Measurements from ENCODE around the gene ANKRD17.
"Not testable (repeated sequence)": the region's sequence is repeated elsewhere in the genome, so short reads cannot be mapped to it uniquely, and the experiment has no call there.

The ANKRD17 gene, protein sequence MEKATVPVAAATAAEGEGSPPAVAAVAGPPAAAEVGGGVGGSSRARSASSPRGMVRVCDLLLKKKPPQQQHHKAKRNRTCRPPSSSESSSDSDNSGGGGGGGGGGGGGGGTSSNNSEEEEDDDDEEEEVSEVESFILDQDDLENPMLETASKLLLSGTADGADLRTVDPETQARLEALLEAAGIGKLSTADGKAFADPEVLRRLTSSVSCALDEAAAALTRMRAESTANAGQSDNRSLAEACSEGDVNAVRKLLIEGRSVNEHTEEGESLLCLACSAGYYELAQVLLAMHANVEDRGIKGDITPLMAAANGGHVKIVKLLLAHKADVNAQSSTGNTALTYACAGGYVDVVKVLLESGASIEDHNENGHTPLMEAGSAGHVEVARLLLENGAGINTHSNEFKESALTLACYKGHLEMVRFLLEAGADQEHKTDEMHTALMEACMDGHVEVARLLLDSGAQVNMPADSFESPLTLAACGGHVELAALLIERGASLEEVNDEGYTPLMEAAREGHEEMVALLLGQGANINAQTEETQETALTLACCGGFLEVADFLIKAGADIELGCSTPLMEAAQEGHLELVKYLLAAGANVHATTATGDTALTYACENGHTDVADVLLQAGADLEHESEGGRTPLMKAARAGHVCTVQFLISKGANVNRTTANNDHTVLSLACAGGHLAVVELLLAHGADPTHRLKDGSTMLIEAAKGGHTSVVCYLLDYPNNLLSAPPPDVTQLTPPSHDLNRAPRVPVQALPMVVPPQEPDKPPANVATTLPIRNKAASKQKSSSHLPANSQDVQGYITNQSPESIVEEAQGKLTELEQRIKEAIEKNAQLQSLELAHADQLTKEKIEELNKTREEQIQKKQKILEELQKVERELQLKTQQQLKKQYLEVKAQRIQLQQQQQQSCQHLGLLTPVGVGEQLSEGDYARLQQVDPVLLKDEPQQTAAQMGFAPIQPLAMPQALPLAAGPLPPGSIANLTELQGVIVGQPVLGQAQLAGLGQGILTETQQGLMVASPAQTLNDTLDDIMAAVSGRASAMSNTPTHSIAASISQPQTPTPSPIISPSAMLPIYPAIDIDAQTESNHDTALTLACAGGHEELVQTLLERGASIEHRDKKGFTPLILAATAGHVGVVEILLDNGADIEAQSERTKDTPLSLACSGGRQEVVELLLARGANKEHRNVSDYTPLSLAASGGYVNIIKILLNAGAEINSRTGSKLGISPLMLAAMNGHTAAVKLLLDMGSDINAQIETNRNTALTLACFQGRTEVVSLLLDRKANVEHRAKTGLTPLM (N-terminal part only)
- 110 to 151 reads per million in 2 donors for total RNA-seq

DNA sequence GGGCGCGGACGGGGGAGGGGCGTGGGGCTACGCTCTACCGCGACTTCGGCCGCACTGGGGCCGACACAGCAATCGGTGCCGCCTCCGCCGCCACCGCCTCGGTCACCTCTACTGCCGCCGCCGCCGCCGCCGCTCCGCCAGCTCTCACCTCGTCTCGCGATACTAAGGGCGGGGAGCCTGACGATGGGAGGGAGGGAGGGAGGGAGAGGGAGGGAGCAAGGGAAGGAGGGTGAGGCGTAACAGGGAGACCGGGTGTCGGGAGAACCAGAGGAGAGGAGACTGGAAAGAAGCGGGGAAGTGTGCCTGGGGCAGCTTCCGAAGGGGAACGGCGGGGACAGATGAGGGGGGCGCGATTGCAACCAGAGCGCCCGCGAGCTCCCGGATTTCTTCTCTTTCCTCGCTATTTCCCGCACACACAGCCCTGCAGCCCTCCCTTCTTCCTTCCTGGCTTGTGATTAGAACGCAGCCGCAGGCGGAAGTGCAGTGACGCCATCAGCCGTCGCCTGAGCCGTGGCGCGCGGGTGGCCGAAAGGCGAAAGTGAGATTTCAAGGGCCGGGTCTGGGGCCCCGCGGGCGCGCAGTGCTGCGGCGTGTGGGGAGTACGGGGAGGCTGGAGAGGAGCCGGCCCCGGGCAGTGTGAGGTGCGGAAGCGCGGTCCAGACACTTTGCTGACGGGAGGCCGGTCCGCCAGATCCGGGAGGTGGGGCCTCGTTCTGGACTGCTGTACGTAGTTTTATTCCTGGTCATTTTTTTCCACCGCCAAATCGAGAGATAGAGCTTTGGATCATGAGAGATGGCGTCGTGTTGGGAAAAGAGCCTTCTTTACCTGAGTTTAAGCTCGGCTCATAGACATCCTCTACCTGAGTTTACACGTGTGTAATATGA is at the start of gene ANKRD17:
Gene ANKRD17, minus strand, starts transcription at position 113 of the 885 bp plus-strand sequence. CDS start 130 bp downstream, outside the sequence.
- DNase-seq = peak; percentile 80 to 95 (median 86)

DNA sequence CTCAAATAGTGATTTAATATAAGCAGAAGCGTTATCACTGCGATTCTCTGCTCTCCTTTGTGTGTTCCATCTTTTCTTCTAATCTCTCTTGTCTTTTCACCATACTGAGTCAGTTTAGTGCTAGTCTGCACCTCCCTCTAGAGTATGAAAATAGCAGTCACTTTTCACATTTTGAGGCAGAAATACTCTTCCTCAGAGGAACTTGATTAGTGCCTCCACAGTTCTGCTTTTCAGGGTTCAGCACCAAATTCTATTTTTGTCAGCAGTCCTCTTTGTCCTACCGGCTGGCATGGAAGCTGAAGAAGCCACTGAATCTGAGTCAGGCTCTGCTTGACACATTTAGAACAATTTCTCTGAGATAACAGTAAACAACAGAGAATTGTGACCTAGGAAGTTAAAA is 49.7 kb upstream of the ANKRD17 start:
- peak in 1 of 5 experiments; percentile 2 for DNase-seq

DNA sequence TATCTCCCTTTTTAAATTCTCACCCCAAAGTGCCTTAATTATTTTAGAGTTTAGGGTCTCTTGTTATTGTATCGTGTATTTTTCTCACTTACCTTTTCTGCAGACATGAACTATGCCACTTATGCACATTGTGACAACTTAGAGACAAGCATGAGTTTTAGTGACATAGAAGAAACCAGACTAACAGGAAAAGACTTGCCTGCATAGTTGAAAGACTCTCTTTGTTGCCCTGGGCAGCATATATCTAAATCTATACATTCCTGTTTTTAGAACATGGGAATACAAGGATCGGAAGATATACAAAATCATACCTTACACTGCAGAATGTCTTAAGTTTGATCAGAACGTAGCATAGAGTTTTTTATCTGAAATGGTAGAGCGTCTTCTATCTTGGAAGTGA is 45.1 kb upstream of the ANKRD17 start:
- DNase-seq = no peak

DNA sequence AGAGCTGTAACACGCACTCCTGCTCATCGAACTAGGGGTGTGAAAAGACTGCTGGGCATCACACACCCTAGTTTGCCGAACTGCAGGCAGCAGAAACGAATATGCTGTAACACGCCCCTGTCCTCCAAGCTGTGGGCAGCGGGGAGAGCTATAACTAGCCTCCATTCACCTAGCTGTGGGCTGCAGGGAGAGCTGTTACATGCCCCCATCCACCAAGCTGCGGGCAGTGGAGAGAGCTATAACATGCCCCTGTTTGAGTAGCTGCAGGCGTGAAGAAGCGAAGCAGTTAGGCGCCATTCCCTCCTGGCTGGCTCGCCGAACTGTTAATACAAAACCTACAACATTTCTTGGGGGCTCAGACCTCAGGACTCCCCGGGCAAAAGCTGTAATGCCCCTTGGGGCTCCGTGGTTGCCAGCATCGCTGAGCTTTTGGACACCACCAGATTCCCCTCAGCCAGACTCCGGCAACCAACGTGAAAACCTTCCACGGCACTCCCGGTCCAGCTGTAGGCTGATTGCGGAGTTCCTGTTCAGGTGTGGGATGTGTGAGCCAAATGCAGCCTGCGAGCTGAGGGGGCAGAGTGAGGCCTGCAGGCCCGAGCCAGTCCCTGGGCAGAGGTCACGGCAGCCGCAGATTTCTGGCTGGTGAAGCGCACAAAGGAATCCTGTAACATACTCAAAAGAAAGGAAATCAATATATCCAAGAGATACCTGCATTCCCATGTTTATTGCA is 41.1 kb upstream of the ANKRD17 start:
- DNase-seq = no peak

DNA sequence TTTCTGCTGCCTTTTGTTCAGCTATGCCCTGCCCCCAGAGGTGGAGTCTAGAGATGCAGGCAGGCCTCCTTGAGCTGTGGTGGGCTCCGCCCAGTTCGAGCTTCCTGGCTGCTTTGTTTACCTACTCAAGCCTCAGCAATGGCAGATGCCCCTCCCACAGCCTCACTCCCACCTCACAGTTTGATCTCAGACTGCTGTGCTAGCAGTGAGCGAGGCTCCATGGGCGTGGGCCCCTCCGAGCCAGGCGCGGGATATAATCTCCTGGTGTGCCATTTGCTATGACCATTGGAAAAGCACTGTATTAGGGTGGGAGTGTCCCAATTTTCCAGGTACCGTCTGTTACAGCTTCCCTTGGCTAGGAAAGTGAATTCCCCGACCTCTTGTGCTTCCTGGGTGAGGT is 34.1 kb upstream of the ANKRD17 start:
- peak in 1 of 5 experiments; percentile 2 for DNase-seq

DNA sequence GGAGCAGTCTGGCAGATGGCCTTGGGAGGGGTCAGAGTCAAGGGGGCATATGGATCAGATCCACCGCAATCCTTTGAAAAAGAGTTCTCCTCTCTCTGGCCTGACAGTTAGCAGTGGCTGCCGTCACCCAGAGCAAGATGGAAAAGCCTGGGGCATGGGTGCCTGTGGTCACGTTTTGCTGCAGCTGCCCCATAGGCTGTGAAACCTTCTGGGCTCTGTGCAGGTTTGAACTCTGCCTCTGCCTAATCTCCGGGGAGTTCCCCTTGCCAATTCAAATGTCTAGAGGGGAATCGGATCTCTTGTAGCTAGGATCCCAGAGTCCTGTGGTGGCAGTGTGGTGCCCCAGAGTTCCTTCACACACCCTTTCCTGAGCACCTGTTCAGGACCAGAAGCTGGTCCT is 23.4 kb upstream of the ANKRD17 start:
- no peak for DNase-seq

DNA sequence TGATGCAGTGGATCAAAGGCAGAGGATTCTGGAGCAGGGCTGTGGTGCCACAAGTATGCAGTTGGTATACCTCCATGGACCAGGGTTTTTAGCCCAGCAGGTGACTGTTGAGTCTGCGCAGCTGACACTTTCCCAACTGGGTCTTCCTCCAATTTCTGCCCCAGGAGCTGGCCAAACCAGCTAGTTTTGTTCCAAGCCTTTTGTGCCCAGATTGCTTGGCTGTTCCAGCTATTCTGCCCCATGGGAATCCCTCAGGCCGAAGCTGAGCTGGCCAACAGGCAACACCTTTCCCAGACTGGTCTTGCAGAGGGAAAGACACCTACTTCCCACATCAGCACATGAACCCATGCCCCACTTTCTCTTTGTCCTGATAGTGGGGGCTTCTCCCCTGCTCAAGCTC is 22.8 kb upstream of the ANKRD17 start:
- no peak for DNase-seq

DNA sequence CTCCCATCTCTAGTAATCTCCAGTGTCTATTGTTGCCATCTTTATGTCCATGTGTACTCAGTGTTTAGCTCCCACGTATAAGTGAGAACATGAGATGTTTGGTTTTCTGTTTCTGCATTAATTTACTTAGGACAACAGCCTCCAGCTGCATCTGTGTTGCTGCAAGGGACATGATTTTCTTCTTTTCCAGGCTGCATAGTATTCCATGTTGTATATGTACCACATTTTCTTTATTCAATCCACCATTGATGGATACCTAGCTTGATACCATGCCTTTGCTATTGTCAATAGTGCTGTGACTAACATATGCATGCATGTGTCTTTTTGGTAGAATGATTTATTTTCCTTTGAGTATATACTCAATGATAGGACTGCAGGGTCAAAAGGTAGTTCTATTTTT is 18.6 kb upstream of the ANKRD17 start:
- DNase-seq = no peak

DNA sequence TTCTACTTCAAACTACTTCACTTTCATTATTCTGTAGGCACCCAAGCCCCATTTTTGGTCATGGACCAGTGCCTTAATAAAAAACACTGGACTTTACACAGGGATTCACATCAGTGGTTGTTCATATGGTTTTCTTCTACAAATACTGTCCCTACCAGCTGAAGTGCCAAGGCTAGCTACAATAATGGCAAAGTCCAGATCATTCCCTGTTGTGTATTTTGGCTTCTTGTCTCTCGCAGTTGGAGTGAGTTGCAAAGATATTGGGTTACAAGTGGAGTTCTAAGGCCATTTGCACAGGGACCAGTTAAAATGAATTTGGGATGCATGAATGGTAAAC is 16.7 kb upstream of the ANKRD17 start:
- no peak for DNase-seq

DNA sequence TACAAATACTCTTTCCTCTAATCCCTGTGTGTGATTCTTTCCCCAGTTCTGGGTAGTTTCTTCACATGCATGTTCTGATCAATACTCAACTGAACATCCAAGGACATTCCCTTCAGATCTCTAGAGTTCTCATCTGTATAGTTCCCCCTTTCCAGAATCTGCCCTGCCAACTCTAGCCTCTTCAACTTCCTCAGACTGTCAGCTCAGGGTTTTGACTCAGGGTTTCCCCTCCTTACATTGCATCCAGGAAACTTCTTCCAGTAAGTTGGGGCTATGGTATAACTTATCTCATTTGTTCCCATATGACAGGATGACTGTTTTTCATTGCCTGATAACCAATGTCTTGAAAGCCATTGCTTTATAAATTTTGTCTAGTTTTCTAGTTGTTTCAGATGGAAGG is 14.2 kb upstream of the ANKRD17 start:
- no peak for DNase-seq

DNA sequence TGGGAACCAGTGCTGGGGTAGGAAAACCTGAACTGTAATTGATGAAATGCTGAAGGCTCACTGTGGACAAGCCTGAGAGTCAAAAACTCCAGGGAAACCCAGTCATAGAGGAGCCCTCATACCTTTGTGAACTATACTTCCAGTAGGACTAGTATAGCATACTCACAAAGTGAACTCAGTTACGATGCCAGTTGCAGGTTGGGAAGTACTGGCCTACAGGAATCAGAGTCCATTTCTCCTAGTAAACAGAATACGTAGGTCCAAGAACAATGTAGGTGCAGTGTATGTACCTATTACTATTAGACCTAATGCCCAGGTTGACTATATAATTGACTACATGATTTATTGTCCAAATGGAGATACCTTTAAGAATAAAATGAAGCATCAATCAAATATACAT is 8.5 kb upstream of the ANKRD17 start:
- no peak for DNase-seq

DNA sequence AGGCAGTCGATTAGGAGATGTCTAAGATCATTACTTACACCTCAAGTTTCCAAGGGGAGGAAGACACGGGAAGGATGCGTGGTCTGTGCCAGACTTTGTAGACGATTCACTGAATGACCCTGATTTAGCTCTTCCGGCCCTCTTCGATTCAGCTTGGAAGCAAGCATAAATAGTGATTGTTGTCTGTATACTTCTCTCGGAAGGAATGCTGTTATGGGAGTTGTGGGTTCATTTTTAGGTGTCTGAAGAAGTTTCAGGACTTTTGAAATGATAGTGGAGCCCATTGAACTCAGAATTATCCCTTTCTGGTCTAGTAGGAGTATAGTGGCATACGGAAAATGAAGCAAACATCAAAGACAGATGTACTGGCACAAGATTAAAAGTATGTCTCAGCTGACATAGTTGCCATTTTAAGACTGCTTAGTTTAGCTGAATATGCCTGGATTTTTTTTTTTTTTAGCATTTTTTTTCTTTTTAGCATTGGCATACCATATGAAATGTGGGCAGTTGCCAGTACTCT is 1.0 kb upstream of the ANKRD17 start:
- DNase-seq = peak in 1 of 5 experiments; percentile 37

DNA sequence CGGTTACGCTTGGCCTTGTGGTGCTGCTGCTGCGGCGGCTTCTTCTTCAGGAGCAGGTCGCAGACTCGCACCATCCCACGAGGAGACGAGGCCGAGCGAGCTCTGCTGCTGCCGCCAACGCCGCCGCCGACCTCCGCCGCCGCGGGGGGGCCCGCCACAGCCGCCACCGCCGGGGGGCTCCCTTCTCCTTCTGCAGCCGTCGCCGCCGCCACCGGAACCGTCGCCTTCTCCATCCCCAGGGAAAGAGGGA is 237 bp downstream of the ANKRD17 start:
- peak in 2 of 5 experiments; percentile 55 to 76 for DNase-seq

DNA sequence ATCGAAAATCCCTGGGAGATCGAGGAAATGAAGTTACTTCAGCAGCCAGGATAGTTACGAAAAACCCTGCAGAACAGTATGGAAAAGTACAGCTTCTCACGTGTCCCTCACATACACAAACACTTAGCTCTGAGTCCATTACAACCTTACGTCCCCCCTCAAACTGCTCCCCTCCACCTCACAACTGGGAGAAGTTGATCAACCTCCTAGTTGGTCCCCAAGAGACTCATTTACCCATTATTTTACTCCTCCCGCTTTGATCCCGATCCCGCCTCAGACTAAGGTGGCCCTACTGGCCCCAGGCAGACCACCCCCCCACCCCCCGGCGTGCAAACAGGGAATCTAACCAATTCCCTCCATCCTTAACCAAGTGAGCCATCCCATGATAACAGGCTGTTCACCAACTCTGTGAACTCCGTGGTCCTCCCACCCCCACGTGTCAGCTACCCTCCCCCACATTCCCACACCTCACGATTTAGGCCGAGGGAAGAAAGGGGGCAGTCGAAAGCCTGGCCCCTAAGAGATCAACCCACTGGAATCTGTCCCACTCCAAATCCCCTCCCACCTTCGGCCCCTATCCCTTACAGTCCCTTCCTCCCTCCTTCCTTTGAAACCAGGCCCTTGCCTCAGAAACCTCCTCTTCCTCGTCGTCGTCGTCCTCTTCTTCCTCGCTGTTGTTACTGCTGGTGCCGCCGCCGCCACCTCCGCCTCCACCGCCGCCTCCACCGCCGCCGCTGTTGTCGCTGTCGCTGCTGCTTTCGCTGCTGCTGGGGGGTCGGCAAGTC is 755 bp downstream of the ANKRD17 start:
- peak in 3 of 5 experiments; percentile 6 to 58 (median 13) for DNase-seq

DNA sequence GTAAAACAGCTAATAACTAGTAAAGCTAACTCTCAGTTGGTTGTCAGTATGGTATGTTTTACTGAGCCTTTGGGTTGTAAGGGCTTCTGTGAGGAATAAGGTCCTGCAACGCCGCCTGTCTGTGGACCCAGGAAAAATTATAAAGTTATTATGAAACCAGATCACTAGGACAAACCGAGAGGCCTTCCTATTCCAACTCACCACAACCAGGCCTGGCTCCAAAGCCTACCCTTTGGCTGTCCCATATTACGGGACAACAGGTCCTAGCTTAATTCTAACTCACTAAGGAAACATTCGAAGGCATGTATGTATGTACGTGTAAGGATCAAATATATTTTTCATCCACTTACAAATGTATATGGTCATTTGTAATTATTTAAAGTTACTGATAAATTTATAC is 1.4 kb downstream of the ANKRD17 start:
- peak; percentile 13 to 81 (median 40) for DNase-seq

DNA sequence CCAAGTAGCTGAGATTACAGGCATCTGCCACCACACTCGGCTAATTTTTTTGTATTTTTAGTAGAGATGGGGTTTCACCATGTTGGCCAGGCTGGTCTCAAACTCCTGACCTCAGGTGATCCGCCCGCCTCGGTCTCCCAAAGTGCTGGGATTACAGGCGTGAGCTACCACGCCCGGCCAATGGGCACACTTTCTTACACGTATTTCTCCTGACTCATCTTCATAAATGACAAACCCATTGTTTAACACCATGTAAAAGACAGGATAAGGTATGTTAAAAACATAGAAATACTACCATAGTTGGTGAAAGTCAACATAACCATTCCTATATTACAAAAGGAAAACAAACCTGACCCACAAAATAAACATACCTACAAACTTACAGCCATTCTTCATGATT is 2.8 kb downstream of the ANKRD17 start:
- not testable (repeated sequence) for DNase-seq

DNA sequence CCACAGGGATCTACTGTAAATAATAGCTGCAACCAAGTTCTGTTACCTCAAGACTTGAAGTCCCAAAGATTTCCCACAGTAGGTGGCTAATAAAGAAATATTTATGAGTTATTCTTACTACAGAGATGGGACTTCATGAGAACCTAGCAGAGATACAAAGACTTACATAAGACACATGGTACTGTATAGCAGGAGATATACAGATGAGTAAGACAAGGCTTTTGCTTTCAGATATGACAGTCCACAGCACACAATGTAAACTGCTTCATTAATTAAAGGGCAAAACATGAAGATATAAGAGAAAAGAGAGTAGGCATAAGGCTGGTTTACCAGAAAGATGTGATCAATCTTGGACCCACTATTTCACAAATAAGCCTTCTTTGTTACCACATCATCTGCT is 6.6 kb downstream of the ANKRD17 start:
- peak in 1 of 5 experiments; percentile 6 for DNase-seq

DNA sequence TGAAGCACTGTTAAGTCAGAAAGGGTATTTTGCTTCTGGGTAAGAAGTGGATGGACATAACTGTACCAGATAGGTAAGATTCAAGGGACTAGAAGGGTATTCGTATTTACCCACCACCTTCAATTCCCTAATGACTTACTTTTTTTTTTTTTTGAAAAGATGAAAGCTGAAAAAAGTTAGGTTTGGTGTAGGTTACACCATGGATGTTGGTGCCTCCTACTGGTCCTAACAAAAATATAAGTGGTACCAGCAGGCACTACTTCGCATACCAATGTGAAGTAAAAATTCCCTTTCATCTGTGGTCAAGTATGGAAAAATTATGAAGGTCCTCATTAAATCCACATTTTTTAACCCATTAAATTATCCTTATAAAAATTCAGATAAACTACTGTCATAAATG is 7.2 kb downstream of the ANKRD17 start:
- DNase-seq = no peak

DNA sequence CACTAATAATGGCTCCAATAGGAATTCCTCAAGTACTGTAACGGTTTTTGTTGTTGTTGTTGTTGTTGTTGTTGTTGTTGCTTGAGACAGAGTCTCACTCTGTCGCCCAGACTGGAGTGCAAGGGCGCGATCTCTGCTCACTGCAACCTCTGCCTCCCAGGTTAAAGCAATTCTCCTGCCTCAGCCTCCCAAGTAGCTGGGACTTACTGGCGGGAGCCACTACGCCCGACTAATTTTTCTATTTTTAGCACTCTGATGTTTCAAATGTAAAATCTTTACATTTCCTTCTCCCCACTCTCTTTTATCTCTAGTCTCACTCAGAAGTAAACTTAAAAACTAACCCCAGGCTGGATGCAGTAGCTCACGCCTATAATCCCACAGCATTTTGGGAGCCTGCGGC is 8.0 kb downstream of the ANKRD17 start:
- DNase-seq = no peak

DNA sequence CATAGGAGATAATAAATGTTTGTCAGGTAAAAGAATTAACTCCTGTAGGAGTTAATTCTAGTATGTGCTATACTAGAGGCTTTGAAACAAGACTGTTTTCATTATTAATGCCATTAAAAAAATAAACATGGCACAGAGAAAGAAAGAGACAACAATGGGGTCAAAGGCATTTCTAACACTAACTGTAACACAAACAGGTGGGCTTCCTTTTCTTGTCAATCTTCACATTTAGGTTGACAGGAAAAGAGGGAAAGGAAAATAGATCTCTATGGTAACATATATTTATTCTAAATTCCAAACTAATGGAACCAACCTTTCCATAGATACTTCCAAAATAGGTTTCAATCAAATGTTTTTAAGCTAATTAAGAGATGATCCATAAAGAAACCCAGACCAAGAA is 9.8 kb downstream of the ANKRD17 start:
- DNase-seq = no peak
